ENCODE measurements around the gene SAP25. TPM values are rescaled to one million over a fixed set of nuclear protein-coding genes. Genes with fewer than 3 reads are reported as not detected.
"Not testable (repeated sequence)": the region's sequence is repeated elsewhere in the genome, so short reads cannot be mapped to it uniquely, and the experiment has no call there.

Gene SAP25
- total RNA-seq, 2 donors from 2014 or later, result 2.5 to 19.5 TPM

- no peak for TF ChIP-seq POLR2AphosphoS5 (IDR thresholded peaks at IDR 0.05)
- no peak for DNase-seq (ENCODE audit: low spot score)
- Histone ChIP-seq H3K36me3 (no peaks in the 10 kb centered on the region), H3K27me3 (replicated peaks; ENCODE audit: insufficient read depth) (no peaks in the 10 kb centered on the region), H3K4me3 (no peak overlapping the region), H3K4me1 (replicated peaks) (peaks cover 6% of the 10 kb centered on the region), H3K9me3 (no peaks in the 10 kb centered on the region), H3K27ac (no peak overlapping the region)
- intact Hi-C loops (cut with DNase I), result no loop called here
- 69% methylated on average over 6 of the region's 11 CpGs for WGBS
Observed at GRCh38 chr7:100568176-100568895, 5.4 kb downstream of the SAP25 start.

- Histone ChIP-seq H3K27ac (no peak overlapping the region), H3K27me3 (replicated peaks; ENCODE audit: insufficient read depth) (no peaks in the 10 kb centered on the region), H3K9me3 (no peaks in the 10 kb centered on the region), H3K36me3 (no peaks in the 10 kb centered on the region), H3K4me1 (replicated peaks) (peaks cover 6% of the 10 kb centered on the region), H3K4me3 (no peak overlapping the region)
- intact Hi-C loops (cut with DNase I), result loop anchor here (2.0 kb wide), 1 partner anchor 123 kb away; no protein-coding TSS in a partner anchor
- TF ChIP-seq POLR2AphosphoS5 (IDR thresholded peaks at IDR 0.05), result no peak
- TF ChIP-seq CTCF (IDR thresholded peaks at IDR 0.05), result no peak
- no peak for TF ChIP-seq POLR2A (IDR thresholded peaks at IDR 0.05)
- no peak for DNase-seq (ENCODE audit: low spot score)
- WGBS, result 55% methylated on average over 3 of the region's 3 CpGs
Observed at GRCh38 chr7:100567751-100568175, 5.9 kb downstream of the SAP25 start.

DNA sequence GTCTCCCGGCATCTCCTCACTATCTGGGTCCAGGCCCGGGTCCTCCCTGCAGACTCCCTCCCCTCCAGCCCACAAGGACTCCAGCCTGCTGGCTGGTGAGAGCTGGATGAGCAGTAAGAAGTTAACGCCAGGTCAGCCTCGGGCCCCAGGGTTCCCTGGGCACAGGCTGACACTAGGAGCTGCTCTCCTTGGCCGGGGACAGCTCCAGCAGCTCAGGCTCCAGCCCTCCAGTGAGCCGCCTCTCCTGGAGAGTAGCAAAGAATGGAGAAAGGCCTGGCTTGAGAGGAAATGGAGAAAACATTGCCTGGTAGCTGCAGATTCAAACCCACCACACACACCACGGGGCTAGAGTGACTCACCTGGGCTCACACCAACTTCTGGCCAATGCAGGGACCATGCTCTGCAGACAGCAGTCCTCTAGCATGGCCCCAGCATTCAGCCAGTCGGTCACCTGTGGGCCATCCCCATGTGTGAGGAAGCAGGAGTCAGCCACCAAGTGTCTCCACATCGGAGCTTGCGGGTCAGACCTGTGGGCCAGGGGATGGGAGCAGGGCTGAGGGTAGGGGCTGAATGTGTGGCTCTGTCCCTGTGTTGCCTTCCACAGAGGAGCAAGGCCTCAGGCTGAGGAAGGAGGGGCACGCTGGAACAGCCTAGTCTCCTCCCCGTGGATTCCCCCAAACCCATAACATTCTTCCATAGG lies 6.5 kb downstream of the SAP25 start:
- DNase-seq (ENCODE audit: low spot score), result no peak
- 64% methylated on average over 9 of the region's 12 CpGs for WGBS
- no peak overlapping the region for H3K4me3 ChIP-seq
- peaks cover 6% of the 10 kb centered on the region for H3K4me1 ChIP-seq (replicated peaks)
- TF ChIP-seq POLR2AphosphoS5 (IDR thresholded peaks at IDR 0.05) (no peak), CTCF (IDR thresholded peaks at IDR 0.05) (no peak), POLR2A (IDR thresholded peaks at IDR 0.05) (no peak)
- H3K27me3 ChIP-seq (replicated peaks; ENCODE audit: insufficient read depth), result no peaks in the 10 kb centered on the region
- no peaks in the 10 kb centered on the region for H3K9me3 ChIP-seq
- H3K27ac ChIP-seq, result no peak overlapping the region
- intact Hi-C loops (cut with DNase I), result loop anchor here (2.0 kb wide), 1 partner anchor 124 kb away; no protein-coding TSS in a partner anchor
- H3K36me3 ChIP-seq, result no peaks in the 10 kb centered on the region

- H3K4me3 ChIP-seq, result no peak overlapping the region
- intact Hi-C loops (cut with DNase I), result loop anchor here (2.0 kb wide), 1 partner anchor 125 kb away; no protein-coding TSS in a partner anchor
- no peak overlapping the region for H3K27ac ChIP-seq
- no peaks in the 10 kb centered on the region for H3K27me3 ChIP-seq (replicated peaks; ENCODE audit: insufficient read depth)
- H3K36me3 ChIP-seq, result no peaks in the 10 kb centered on the region
- TF ChIP-seq POLR2AphosphoS5 (IDR thresholded peaks at IDR 0.05), result no peak
- TF ChIP-seq CTCF (IDR thresholded peaks at IDR 0.05), result no peak
- no peak for TF ChIP-seq POLR2A (IDR thresholded peaks at IDR 0.05)
- no peak for DNase-seq (ENCODE audit: low spot score)
- H3K4me1 ChIP-seq (replicated peaks), result peaks cover 6% of the 10 kb centered on the region
- 84% methylated on average over 6 of the region's 6 CpGs for WGBS
- no peaks in the 10 kb centered on the region for H3K9me3 ChIP-seq
Observed at GRCh38 chr7:100566018-100566531, 7.6 kb downstream of the SAP25 start.

- intact Hi-C loops (cut with DNase I), result no loop called here
- H3K27me3 ChIP-seq (replicated peaks; ENCODE audit: insufficient read depth), result no peaks in the 10 kb centered on the region
- 92% methylated on average over 11 of the region's 11 CpGs for WGBS
- H3K9me3 ChIP-seq, result no peaks in the 10 kb centered on the region
- H3K4me3 ChIP-seq, result no peak overlapping the region
- no peak overlapping the region for H3K27ac ChIP-seq
- no peaks in the 10 kb centered on the region for H3K36me3 ChIP-seq
- peaks cover 3% of the 10 kb centered on the region for H3K4me1 ChIP-seq (replicated peaks)
- no peak for DNase-seq (ENCODE audit: low spot score)
- TF ChIP-seq CTCF (IDR thresholded peaks at IDR 0.05) (no peak), POLR2AphosphoS5 (IDR thresholded peaks at IDR 0.05) (no peak), POLR2A (IDR thresholded peaks at IDR 0.05) (no peak)
Observed at GRCh38 chr7:100565133-100565571, 8.5 kb downstream of the SAP25 start.

- 94% methylated on average over 6 of the region's 6 CpGs for WGBS
- intact Hi-C loops (cut with DNase I), result not testable (repeated sequence)
Observed at GRCh38 chr7:100564405-100564804, 9.3 kb downstream of the SAP25 start.

More at GRCh38 chr7:100564405-100564804, 9.3 kb downstream of the SAP25 start:
- not testable (repeated sequence) for H3K27me3 ChIP-seq (replicated peaks; ENCODE audit: insufficient read depth); H3K4me3 ChIP-seq; H3K4me1 ChIP-seq (replicated peaks); DNase-seq (ENCODE audit: low spot score); H3K27ac ChIP-seq; H3K9me3 ChIP-seq; H3K36me3 ChIP-seq

All from prostate gland (tissue), 2 donors.